Osteoblast (primary cell): ENCODE data around the gene DPP7. TPM values are rescaled to one million over a fixed set of nuclear protein-coding genes. Genes with fewer than 3 reads are reported as not detected.

ENCODE experiments used
- DNase-seq: peaks from one replicate; pipeline ENCODE4 v3.0.0; 2011; ENCODE audit warnings: low spot score, mixed read lengths; ENCODE audit not compliant: insufficient read length; ENCODE audit errors: missing footprints
- H2AFZ ChIP-seq: 2 replicates; pipeline ENCODE4 v1.6.0; 2011; ENCODE audit warnings: mild to moderate bottlenecking, low read length
- H3K27ac ChIP-seq: 2 replicates; pipeline ENCODE4 v1.5.1; 2011; ENCODE audit warnings: mild to moderate bottlenecking, low read depth, low read length, moderate library complexity
- H3K27me3 ChIP-seq: 2 replicates; pipeline ENCODE4 v1.6.0; 2012; ENCODE audit warnings: mild to moderate bottlenecking, control low read depth, inconsistent platforms, low read length, moderate library complexity; ENCODE audit not compliant: insufficient read depth
- H3K36me3 ChIP-seq: 2 replicates; pipeline ENCODE4 v1.5.1; 2011; ENCODE audit warnings: mild to moderate bottlenecking, low read length, control low read depth, moderate library complexity; ENCODE audit not compliant: insufficient read depth
- H3K4me1 ChIP-seq: 2 replicates; pipeline ENCODE4 v1.5.1; 2011; ENCODE audit warnings: mild to moderate bottlenecking, low read length, control low read depth, moderate library complexity; ENCODE audit not compliant: insufficient read depth
- H3K4me2 ChIP-seq: 2 replicates; pipeline ENCODE4 v1.6.0; 2011; ENCODE audit warnings: mild to moderate bottlenecking, low read length; ENCODE audit not compliant: insufficient read depth
- H3K4me3 ChIP-seq: fragments of 200-600 bp; sonication (generic); 3 replicates; pipeline ENCODE4 v1.5.1; 2012; ENCODE audit warnings: mild to moderate bottlenecking, low read length, inconsistent platforms; ENCODE audit not compliant: insufficient read depth
- H3K79me2 ChIP-seq: 2 replicates; pipeline ENCODE4 v1.6.0; 2012; ENCODE audit warnings: mild to moderate bottlenecking, low read length, control low read depth, inconsistent platforms; ENCODE audit not compliant: insufficient read depth
- H3K9me3 ChIP-seq: 2 replicates; pipeline ENCODE4 v1.5.1; 2011; ENCODE audit warnings: low read depth, low read length, control low read depth
- H4K20me1 ChIP-seq: 2 replicates; pipeline ENCODE4 v1.6.0; 2012; ENCODE audit warnings: mild to moderate bottlenecking, low read length, control low read depth; ENCODE audit not compliant: insufficient read depth
- total RNA-seq: library from RNA; depleted of rRNA; stranded (reverse); fragments of >200 nt; gene quantifications from 2 replicates; pipeline ENCODE4 v1.2.3, GENCODE V29; 2012
- TF ChIP-seq, protein P1 (sequence below): IDR thresholded peaks from 2 replicates; pipeline ENCODE4 v1.5.1; 2011; ENCODE audit warnings: mild to moderate bottlenecking, low read depth, low read length, moderate library complexity; ENCODE audit errors: extremely low read depth

The DPP7 gene
- total RNA-seq, 1 donor = 74.6 TPM

DNA sequence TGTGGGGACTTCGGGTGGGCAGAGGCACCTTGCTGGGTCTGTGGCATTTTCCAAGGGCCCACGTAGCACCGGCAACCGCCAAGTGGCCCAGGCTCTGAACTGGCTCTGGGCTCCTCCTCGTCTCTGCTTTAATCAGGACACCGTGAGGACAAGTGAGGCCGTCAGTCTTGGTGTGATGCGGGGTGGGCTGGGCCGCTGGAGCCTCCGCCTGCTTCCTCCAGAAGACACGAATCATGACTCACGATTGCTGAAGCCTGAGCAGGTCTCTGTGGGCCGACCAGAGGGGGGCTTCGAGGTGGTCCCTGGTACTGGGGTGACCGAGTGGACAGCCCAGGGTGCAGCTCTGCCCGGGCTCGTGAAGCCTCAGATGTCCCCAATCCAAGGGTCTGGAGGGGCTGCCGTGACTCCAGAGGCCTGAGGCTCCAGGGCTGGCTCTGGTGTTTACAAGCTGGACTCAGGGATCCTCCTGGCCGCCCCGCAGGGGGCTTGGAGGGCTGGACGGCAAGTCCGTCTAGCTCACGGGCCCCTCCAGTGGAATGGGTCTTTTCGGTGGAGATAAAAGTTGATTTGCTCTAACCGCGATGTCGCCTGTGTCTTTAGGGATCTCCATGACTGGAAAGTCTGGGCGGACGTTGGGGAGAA, 5.8 kb downstream of the DPP7 start:
- Histone ChIP-seq H3K27ac (no peak overlapping the region), H2AFZ (no peak overlapping the region), H3K4me3 (no peak overlapping the region), H3K4me2 (no peak overlapping the region), H3K27me3 (no peaks in the 10 kb centered on the region), H3K4me1 (no peaks in the 10 kb centered on the region), H3K79me2 (peaks cover 5% of the 10 kb centered on the region), H3K9me3 (no peaks in the 10 kb centered on the region), H4K20me1 (peaks cover 8% of the 10 kb centered on the region), H3K36me3 (peaks cover 26% of the 10 kb centered on the region)
- TF ChIP-seq, protein P1, sequence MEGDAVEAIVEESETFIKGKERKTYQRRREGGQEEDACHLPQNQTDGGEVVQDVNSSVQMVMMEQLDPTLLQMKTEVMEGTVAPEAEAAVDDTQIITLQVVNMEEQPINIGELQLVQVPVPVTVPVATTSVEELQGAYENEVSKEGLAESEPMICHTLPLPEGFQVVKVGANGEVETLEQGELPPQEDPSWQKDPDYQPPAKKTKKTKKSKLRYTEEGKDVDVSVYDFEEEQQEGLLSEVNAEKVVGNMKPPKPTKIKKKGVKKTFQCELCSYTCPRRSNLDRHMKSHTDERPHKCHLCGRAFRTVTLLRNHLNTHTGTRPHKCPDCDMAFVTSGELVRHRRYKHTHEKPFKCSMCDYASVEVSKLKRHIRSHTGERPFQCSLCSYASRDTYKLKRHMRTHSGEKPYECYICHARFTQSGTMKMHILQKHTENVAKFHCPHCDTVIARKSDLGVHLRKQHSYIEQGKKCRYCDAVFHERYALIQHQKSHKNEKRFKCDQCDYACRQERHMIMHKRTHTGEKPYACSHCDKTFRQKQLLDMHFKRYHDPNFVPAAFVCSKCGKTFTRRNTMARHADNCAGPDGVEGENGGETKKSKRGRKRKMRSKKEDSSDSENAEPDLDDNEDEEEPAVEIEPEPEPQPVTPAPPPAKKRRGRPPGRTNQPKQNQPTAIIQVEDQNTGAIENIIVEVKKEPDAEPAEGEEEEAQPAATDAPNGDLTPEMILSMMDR = no peak
- peak; percentile 91 for DNase-seq

DNA sequence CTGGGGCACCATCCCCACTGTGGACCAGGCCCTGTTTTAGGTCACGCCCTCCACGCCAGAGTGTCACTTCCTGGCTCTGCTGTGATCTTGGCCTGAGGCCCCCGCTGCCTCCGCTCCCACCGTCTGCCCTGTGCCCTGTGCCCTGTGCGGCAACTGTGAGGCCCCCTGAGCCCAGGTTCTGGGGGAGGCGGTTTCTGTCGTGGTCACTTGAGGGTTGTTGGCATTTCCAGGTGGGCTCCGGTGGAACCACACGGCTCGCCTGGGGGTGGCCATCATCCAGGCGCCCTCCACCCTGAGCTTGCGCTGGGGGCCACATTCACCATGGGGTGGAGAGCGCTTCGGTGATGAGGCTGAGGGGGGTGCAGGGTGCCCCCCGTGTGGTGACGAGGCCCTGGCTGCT, 6.6 kb downstream of the DPP7 start:
- Histone ChIP-seq H3K27me3 (no peaks in the 10 kb centered on the region), H3K4me2 (no peak overlapping the region), H3K27ac (no peak overlapping the region), H3K9me3 (no peaks in the 10 kb centered on the region), H3K36me3 (peaks cover 31% of the 10 kb centered on the region), H3K79me2 (no peaks in the 10 kb centered on the region), H4K20me1 (peaks cover 8% of the 10 kb centered on the region), H3K4me1 (no peaks in the 10 kb centered on the region), H3K4me3 (no peak overlapping the region), H2AFZ (no peak overlapping the region)
- DNase-seq = no peak
- TF ChIP-seq, protein P1 = no peak

DNA sequence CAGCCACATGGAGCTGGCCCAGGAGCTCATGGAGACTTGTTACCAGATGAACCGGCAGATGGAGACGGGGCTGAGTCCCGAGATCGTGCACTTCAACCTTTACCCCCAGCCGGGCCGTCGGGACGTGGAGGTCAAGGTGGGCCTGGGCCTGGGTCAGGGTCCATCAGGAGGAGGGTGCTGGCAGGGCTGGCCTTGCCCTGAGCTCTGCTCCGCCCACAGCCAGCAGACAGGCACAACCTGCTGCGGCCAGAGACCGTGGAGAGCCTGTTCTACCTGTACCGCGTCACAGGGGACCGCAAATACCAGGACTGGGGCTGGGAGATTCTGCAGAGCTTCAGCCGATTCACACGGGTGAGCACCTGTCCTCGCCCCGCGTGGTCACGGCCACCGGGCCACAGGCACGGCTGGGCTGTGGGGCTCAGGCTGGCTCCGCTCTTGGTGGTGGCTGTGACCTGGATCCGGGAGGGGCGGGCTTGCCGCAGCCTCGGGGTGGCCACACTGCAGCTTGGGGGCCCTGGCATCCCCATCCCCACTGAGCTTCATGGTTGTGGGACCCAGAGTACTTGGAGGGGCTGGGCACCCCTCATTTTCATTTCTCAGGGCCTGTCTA, 7.1 kb downstream of the DPP7 start:
- TF ChIP-seq, protein P1 = no peak
- no peak overlapping the region for H3K4me2 ChIP-seq
- no peaks in the 10 kb centered on the region for H3K4me1 ChIP-seq
- peak; percentile 79 for DNase-seq
- no peaks in the 10 kb centered on the region for H3K79me2 ChIP-seq
- H2AFZ ChIP-seq = no peak overlapping the region
- H3K9me3 ChIP-seq = no peaks in the 10 kb centered on the region
- H3K4me3 ChIP-seq = no peak overlapping the region
- H3K36me3 ChIP-seq = peaks cover 36% of the 10 kb centered on the region
- H3K27ac ChIP-seq = no peak overlapping the region
- no peaks in the 10 kb centered on the region for H3K27me3 ChIP-seq
- H4K20me1 ChIP-seq = peaks cover 8% of the 10 kb centered on the region

DNA sequence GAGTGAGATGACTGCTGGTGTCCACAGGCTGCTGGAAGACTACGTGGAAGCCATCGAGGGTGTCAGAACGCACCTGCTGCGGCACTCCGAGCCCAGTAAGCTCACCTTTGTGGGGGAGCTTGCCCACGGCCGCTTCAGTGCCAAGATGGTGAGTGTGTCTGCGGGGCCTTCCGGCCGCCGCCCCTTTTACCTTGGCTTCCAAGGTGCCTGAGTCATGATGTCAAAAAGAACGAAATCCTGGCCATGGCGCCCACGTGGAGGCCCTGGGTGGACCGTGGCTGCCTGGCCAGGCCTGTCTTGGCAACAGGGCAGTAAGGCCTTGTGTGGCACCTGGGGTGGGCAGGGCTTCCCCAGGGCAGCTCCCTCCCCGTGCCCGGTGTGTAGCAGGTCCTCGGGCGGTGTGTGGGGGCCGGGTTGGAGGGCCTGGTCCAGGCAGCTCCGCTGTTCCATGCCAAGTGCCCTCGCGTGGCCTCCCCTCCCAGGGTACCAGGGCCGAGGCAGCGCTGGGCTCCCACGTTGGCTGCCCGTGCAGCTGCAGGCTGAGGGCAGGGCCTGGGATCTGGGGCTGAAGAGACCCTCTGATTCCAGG, 7.8 kb downstream of the DPP7 start:
- H2AFZ ChIP-seq = no peak overlapping the region
- no peak overlapping the region for H3K4me3 ChIP-seq
- H3K9me3 ChIP-seq = no peaks in the 10 kb centered on the region
- peaks cover 14% of the 10 kb centered on the region for H4K20me1 ChIP-seq
- peak; percentile 45 for DNase-seq
- H3K79me2 ChIP-seq = no peaks in the 10 kb centered on the region
- H3K27me3 ChIP-seq = no peaks in the 10 kb centered on the region
- H3K4me2 ChIP-seq = no peak overlapping the region
- no peaks in the 10 kb centered on the region for H3K4me1 ChIP-seq
- H3K27ac ChIP-seq = no peak overlapping the region
- TF ChIP-seq, protein P1 = no peak
- peaks cover 42% of the 10 kb centered on the region for H3K36me3 ChIP-seq
